ENCODE measurements around the gene PTMA. TPM values are rescaled to one million over a fixed set of nuclear protein-coding genes. Genes with fewer than 3 reads are reported as not detected.

Gene PTMA
- polyA plus RNA-seq, 1 of the 3 experiments (the other 2 are of a cell fraction) = 767 TPM

GRCh38 chr2:231716666-231717280 lies 8.4 kb downstream of the PTMA start:
- Histone ChIP-seq H3K4me2 (no peak overlapping the region), H3K4me3 (ENCODE audit: low read depth in 2 of 2, low read length in 1 of 2) (no peak overlapping the region), H3K4me1 (ENCODE audit: control insufficient read depth in 1 of 2, insufficient read depth in 2 of 2, low read depth in 1 of 2, low read length in 1 of 2) (peaks cover 18 to 25% of the 10 kb centered on the region in 2 experiments; a peak in 3 of 4 replicates), H4K20me1 (ENCODE audit: insufficient read depth) (peaks cover 32% of the 10 kb centered on the region), H3F3A (replicated peaks; ENCODE audit: insufficient read depth) (peaks cover 23% of the 10 kb centered on the region), H3K36me3 (replicated peaks in 1 of 2; ENCODE audit: control insufficient read depth in 1 of 2, insufficient read depth in 2 of 2, low read length in 1 of 2) (peaks cover 11 to 14% of the 10 kb centered on the region in 2 experiments), H3K79me2 (ENCODE audit: insufficient read depth) (peaks cover 17% of the 10 kb centered on the region), H3K9ac (0 out of 2 replicates have a peak overlapping the region, but pooled peaks have one; percentile 11), H3K9me2 (no peaks in the 10 kb centered on the region), H3K27me3 (ENCODE audit: insufficient read depth) (no peaks in the 10 kb centered on the region), H2AFZ (ENCODE audit: low read depth) (no peak overlapping the region), H3K27ac (ENCODE audit: low read depth in 2 of 2, low read length in 1 of 2) (no peak overlapping the region), H3K9me3 (no peaks in the 10 kb centered on the region)
- DNase-seq = no peak
- ChIA-PET POLR2A (interaction anchor here (1.0 to 3.4 kb wide), 3 partner anchors 8 to 39 kb away, joined by 4 to 20 read pairs (median 7); partner anchors contain the start of gene PTMA), CTCF (interaction anchor here (0.5 to 34.6 kb wide), 16 partner anchors 8 to 962 kb away, joined by 3 to 1218 read pairs (median 16); partner anchors contain the start of gene COPS7B)
- 96% methylated on average over 6 of the region's 11 CpGs for WGBS (ENCODE audit: low lambda C conversion rate)
- TF ChIP-seq MXI1 (IDR thresholded peaks at IDR 0.05; ENCODE audit: low read depth, low read length) = no peak
- TF ChIP-seq CHD2 (IDR thresholded peaks at IDR 0.05; ENCODE audit: low read length, partially characterized antibody) = no peak
- no peak for TF ChIP-seq JUND (IDR thresholded peaks at IDR 0.05)
- TF ChIP-seq EP300 (IDR thresholded peaks at IDR 0.05; ENCODE audit: borderline replicate concordance in 1 of 2, low read depth in 1 of 2, low read length in 1 of 2) = no peak
- no peak for TF ChIP-seq RAD21 (IDR thresholded peaks at IDR 0.05; ENCODE audit: low read length)
- TF ChIP-seq, protein P1, sequence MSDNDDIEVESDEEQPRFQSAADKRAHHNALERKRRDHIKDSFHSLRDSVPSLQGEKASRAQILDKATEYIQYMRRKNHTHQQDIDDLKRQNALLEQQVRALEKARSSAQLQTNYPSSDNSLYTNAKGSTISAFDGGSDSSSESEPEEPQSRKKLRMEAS (IDR thresholded peaks at IDR 0.05; ENCODE audit: low read depth) = no peak
- TF ChIP-seq RFX5 (IDR thresholded peaks at IDR 0.05; ENCODE audit: low read length) = no peak

GRCh38 chr2:231717281-231718171 lies 9.2 kb downstream of the PTMA start:
- WGBS (ENCODE audit: low lambda C conversion rate) = 87% methylated on average over 12 of the region's 13 CpGs
- H3K9ac ChIP-seq = no peak overlapping the region
- H3K27ac ChIP-seq (ENCODE audit: low read depth in 2 of 2, low read length in 1 of 2) = no peak overlapping the region; a peak in 1 of 4 replicates
- ChIA-PET POLR2A (interaction anchor here (1.0 to 1.4 kb wide), 2 partner anchors 9 to 40 kb away, joined by 4 to 7 read pairs; partner anchors contain the start of gene PTMA), CTCF (interaction anchor here (0.9 to 34.6 kb wide), 8 partner anchors 7 to 200 kb away, joined by 3 to 1218 read pairs (median 42); partner anchors contain the start of gene COPS7B)
- no peak overlapping the region for H3K4me2 ChIP-seq
- peaks cover 10 to 17% of the 10 kb centered on the region in 2 experiments; a peak in 3 of 4 replicates for H3K4me1 ChIP-seq (ENCODE audit: control insufficient read depth in 1 of 2, insufficient read depth in 2 of 2, low read depth in 1 of 2, low read length in 1 of 2)
- H3K9me2 ChIP-seq = no peaks in the 10 kb centered on the region
- no peaks in the 10 kb centered on the region for H3K9me3 ChIP-seq
- no peak overlapping the region for H3K4me3 ChIP-seq (ENCODE audit: low read depth in 2 of 2, low read length in 1 of 2)
- peak overlapping the region; percentile 58; the same call in 1 of the 2 replicates for H2AFZ ChIP-seq (ENCODE audit: low read depth)
- H3F3A ChIP-seq (replicated peaks; ENCODE audit: insufficient read depth) = peaks cover 15% of the 10 kb centered on the region
- peaks cover 24% of the 10 kb centered on the region for H4K20me1 ChIP-seq (ENCODE audit: insufficient read depth)
- TF ChIP-seq USF1 (IDR thresholded peaks at IDR 0.05; ENCODE audit: borderline replicate concordance, low read depth) (peak; percentile 82), TAF1 (IDR thresholded peaks at IDR 0.05; ENCODE audit: borderline replicate concordance, low read depth, low read length) (no peak), USF2 (IDR thresholded peaks at IDR 0.05; ENCODE audit: borderline replicate concordance, low read depth, low read length) (no peak), FOSL2 (IDR thresholded peaks at IDR 0.05; ENCODE audit: borderline replicate concordance, low read depth) (peak; percentile 54), JUND (IDR thresholded peaks at IDR 0.05) (peak; percentile 22; the same call in 1 of the 2 replicates), TCF12 (IDR thresholded peaks at IDR 0.05) (peak; percentile 35; the same call in 1 of the 2 replicates)
- DNase-seq = peak; percentile 58
- no peaks in the 10 kb centered on the region for H3K27me3 ChIP-seq (ENCODE audit: insufficient read depth)
- H3K36me3 ChIP-seq (replicated peaks in 1 of 2; ENCODE audit: control insufficient read depth in 1 of 2, insufficient read depth in 2 of 2, low read length in 1 of 2) = peaks cover 6% of the 10 kb centered on the region in 2 experiments
- H3K79me2 ChIP-seq (ENCODE audit: insufficient read depth) = peaks cover 10% of the 10 kb centered on the region

Data from SK-N-SH (cell line).